ENCODE data around the gene DIAPH2. TPM values are rescaled to one million over a fixed set of nuclear protein-coding genes. Genes with fewer than 3 reads are reported as not detected.

DIAPH2 gene
- total RNA-seq, 4 donors from 2014 or later: 10.3 to 36.6 (median 17.9) TPM

DNA sequence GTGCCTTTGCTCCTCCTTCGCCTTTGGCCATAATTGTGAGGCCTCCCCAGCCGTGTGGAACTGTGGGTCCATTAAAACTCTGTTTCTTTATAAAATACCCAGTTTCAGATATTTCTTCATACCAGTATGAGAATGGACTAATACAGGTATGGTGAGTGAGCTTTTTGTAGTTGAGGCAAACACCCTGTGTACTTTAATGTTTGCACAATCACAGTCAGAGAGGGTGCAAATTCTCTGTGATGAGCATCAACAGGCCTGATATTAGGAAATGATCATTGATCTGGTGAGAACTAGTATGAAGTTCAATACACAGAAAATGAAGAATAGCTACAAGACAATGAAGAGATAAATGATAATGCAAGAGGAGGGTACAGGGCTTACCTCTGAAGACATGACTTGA, 943.7 kb downstream of the DIAPH2 start:
- no peak overlapping the region for H3K4me3 ChIP-seq
- no peaks in the 10 kb centered on the region for H3K4me1 ChIP-seq
- H3K27me3 ChIP-seq: no peaks in the 10 kb centered on the region
- TF ChIP-seq, protein P1, sequence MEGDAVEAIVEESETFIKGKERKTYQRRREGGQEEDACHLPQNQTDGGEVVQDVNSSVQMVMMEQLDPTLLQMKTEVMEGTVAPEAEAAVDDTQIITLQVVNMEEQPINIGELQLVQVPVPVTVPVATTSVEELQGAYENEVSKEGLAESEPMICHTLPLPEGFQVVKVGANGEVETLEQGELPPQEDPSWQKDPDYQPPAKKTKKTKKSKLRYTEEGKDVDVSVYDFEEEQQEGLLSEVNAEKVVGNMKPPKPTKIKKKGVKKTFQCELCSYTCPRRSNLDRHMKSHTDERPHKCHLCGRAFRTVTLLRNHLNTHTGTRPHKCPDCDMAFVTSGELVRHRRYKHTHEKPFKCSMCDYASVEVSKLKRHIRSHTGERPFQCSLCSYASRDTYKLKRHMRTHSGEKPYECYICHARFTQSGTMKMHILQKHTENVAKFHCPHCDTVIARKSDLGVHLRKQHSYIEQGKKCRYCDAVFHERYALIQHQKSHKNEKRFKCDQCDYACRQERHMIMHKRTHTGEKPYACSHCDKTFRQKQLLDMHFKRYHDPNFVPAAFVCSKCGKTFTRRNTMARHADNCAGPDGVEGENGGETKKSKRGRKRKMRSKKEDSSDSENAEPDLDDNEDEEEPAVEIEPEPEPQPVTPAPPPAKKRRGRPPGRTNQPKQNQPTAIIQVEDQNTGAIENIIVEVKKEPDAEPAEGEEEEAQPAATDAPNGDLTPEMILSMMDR (IDR thresholded peaks at IDR 0.05): no peak
- no peak for TF ChIP-seq POLR2A (IDR thresholded peaks at IDR 0.05)
- H3K9me3 ChIP-seq: no peaks in the 10 kb centered on the region
- 85 to 100% methylated on average over 1 to 2 of the region's 2 CpGs for WGBS, 2 donors
- H3K36me3 ChIP-seq: no peaks in the 10 kb centered on the region
- no peak for DNase-seq
- intact Hi-C loops (cut with DNase I): no loop called here
- H3K27ac ChIP-seq: no peak overlapping the region

DNA sequence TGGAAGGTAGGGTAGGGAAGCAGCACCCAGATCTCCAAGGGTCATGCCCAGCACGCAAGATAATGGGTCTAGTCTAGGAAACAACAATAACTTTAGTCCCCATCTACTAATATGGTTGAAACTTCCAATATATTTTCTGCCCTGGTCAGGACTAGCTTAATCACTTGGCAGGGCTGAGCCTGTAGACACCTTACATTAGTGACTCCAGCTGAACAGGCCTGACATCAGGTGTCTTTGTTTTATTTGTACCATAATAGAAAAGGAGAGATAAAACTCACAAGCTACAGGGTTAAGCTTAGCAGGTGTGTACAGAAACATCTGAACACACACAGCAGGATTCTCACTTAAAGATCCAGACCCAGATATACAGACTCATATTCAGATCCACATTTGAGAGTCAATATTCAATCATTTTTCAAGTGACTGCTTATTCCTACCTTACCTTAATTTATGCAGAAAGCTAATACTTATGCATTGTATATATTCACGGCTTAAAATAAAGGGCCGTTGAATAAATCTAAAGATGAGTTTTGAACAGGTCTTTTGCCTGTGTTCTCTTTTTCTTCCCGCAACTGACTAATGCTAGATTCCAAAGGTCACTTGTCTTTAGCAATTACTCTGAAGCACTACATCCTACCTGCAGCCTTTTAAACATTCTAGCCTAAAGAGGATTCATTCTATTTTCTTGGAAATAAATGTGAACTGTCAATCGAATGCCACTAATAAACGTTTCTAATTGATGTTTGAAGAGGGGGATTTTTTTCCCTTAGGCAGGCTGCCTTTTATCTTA, 944.4 kb downstream of the DIAPH2 start:
- no peak overlapping the region for H3K4me3 ChIP-seq
- DNase-seq: no peak
- H3K9me3 ChIP-seq: no peaks in the 10 kb centered on the region
- H3K27me3 ChIP-seq: no peaks in the 10 kb centered on the region
- WGBS, 2 donors: 53 to 62% methylated on average over 6 of the region's 6 CpGs
- no peaks in the 10 kb centered on the region for H3K4me1 ChIP-seq
- no peaks in the 10 kb centered on the region for H3K36me3 ChIP-seq
- H3K27ac ChIP-seq: no peak overlapping the region
- intact Hi-C loops (cut with DNase I): no loop called here
- no peak for TF ChIP-seq POLR2A (IDR thresholded peaks at IDR 0.05)
- TF ChIP-seq, protein P1 (IDR thresholded peaks at IDR 0.05): no peak

DNA sequence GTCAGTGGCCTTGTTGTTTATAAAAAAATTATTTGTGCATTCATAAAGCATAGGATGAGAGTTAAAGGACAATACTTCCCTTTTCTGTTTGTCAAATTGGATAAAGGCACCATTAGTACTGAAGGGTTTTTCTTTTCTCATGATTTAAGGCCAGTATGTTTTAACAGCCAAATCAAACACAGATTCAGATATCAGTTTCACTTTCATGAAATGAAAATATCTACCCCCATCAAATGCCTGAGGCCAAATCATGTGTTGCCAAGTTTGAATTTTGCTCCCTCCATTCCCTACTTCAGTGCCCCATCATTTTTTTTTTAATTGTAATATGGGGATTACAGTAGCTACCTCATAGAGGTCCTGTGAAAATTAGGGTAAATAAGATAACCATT, 944.9 kb downstream of the DIAPH2 start:
- Histone ChIP-seq H3K36me3 (no peaks in the 10 kb centered on the region), H3K4me3 (no peak overlapping the region), H3K27me3 (no peaks in the 10 kb centered on the region), H3K27ac (no peak overlapping the region), H3K4me1 (no peaks in the 10 kb centered on the region), H3K9me3 (no peaks in the 10 kb centered on the region)
- TF ChIP-seq POLR2A (IDR thresholded peaks at IDR 0.05): no peak
- TF ChIP-seq, protein P1 (IDR thresholded peaks at IDR 0.05): no peak
- intact Hi-C loops (cut with DNase I): no loop called here
- no peak for DNase-seq

DNA sequence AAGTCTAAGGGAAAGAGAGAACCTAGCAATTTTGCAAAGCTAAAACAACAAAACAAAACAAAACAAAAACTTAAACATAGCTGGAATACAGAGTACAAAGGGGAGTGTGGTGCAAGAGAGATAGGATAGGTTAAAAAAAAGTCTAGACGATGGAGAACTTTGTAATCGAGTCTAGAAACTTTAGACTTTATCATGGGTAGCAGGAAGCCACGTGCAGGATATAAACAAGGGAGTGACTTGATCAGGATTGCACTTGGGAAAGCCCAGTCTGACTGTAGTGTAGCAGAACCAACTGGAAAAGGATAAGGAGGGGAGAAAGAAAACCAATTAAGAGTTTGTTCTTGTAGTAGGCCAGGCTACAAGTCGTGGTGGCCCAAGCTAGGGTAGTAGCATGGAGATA, 949.2 kb downstream of the DIAPH2 start:
- no peak for DNase-seq
- WGBS, 2 donors: 58 to 76% methylated on average over 4 of the region's 4 CpGs
- Histone ChIP-seq H3K27me3 (no peaks in the 10 kb centered on the region), H3K4me3 (no peak overlapping the region), H3K36me3 (no peaks in the 10 kb centered on the region), H3K4me1 (no peaks in the 10 kb centered on the region), H3K9me3 (no peaks in the 10 kb centered on the region), H3K27ac (no peak overlapping the region)
- no peak for TF ChIP-seq POLR2A (IDR thresholded peaks at IDR 0.05)
- TF ChIP-seq, protein P1 (IDR thresholded peaks at IDR 0.05): no peak
- intact Hi-C loops (cut with DNase I): no loop called here

DNA sequence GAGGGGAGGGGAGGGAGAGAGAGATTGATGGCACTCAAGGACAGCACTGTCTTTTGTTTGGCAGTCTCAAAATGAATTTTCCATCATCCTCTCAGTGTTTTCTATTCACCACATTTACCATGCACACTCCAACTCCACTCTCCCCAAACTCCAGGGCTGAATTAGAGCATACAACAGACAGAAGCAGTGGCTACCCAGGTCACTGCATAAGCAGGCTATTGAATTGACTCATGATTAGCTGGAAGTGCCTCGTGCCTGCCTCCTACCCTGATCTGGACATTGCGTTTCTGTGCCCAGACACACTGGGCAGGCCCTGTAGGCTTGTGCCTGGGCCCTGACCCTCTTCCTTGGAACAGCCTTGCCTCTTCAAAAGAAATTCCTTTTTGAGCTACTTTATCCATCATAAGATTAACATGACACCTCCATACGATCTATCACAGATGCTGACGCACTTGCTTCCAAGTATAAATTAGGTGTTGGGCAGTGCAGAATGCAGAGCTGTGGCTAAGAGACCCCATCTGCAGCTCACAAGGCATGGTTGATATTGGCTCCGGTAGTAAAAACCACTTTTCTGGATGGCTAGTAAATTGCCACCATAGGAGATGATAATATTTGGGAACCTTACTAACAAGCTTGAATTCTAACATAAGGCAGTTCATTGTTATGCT, 952.0 kb downstream of the DIAPH2 start:
- no peaks in the 10 kb centered on the region for H3K36me3 ChIP-seq
- intact Hi-C loops (cut with DNase I): no loop called here
- 66% methylated on average over 5 of the region's 5 CpGs; no CpG with 5 or more reads in 1 of the 2 donors for WGBS, 2 donors
- no peak for DNase-seq
- TF ChIP-seq, protein P1 (IDR thresholded peaks at IDR 0.05): no peak
- no peak for TF ChIP-seq POLR2A (IDR thresholded peaks at IDR 0.05)
- no peaks in the 10 kb centered on the region for H3K27me3 ChIP-seq
- no peaks in the 10 kb centered on the region for H3K4me1 ChIP-seq
- no peak overlapping the region for H3K4me3 ChIP-seq
- no peak overlapping the region for H3K27ac ChIP-seq
- no peaks in the 10 kb centered on the region for H3K9me3 ChIP-seq

Measured in esophagus squamous epithelium (tissue), 5 donors.